PC-9 (cell line): ENCODE results near the gene GANAB. TPM values are rescaled to one million over a fixed set of nuclear protein-coding genes. Genes with fewer than 3 reads are reported as not detected.

Source experiments
- BruUV-seq: library from RNA; stranded (reverse); fragments of 400-500 nt; replicated peaks from 2 replicates; lab custom pipeline; 2021; lab: Mats Ljungman, UMichigan
- CTCF ChIA-PET: fragments of 300-600 bp; sonication (Branson Sonifier 250); formaldehyde crosslinking; loops from one replicate; lab custom pipeline; 2022; ENCODE audit warnings: antibody characterized with exemption; lab: Charles Lee
- POLR2A ChIA-PET: fragments of 300-600 bp; sonication (Branson Sonifier 250); formaldehyde crosslinking; loops from one replicate; lab custom pipeline; 2022; ENCODE audit warnings: antibody characterized with exemption; ENCODE audit not compliant: unreplicated experiment; lab: Charles Lee
- DNase-seq, 2 experiments: peaks; one replicate each; pipeline versions ENCODE4 v3.0.0 to v3.0.0-alpha.2; 2015 to 2022; ENCODE audit warnings: mixed read lengths in 1 of 2
- H2AFZ ChIP-seq: fragments of 200-600 bp; sonication (generic); 2 replicates; pipeline ENCODE4 v1.8.1; 2017; ENCODE audit warnings: antibody characterized with exemption
- H3F3A ChIP-seq: fragments of 200-600 bp; sonication (generic); 2 replicates; pipeline ENCODE4 v1.8.1; 2017; ENCODE audit warnings: antibody characterized with exemption, mild to moderate bottlenecking, low read depth; ENCODE audit not compliant: insufficient read depth
- H3K27ac ChIP-seq: fragments of 200-600 bp; sonication (generic); 2 replicates; pipeline ENCODE4 v1.6.1; 2016; ENCODE audit warnings: mixed run types
- H3K27me3 ChIP-seq: fragments of 200-600 bp; sonication (generic); 2 replicates; pipeline ENCODE4 v1.6.1; 2016; ENCODE audit warnings: low read depth, mixed run types; ENCODE audit not compliant: insufficient read depth
- H3K36me3 ChIP-seq: fragments of 200-600 bp; sonication (generic); 2 replicates; pipeline ENCODE4 v1.6.1; 2016; ENCODE audit warnings: low read depth, mixed run types
- H3K4me1 ChIP-seq: fragments of 200-600 bp; sonication (generic); replicated peaks from 2 replicates; pipeline ENCODE4 v1.6.1; 2016; ENCODE audit warnings: mixed run types; ENCODE audit not compliant: insufficient read depth
- H3K4me2 ChIP-seq: fragments of 200-600 bp; sonication (generic); 2 replicates; pipeline ENCODE4 v1.6.1; 2017; ENCODE audit warnings: mixed run types
- H3K4me3 ChIP-seq: fragments of 200-600 bp; sonication (generic); 2 replicates; pipeline ENCODE4 v1.6.1; 2016; ENCODE audit warnings: mixed run types
- H3K79me2 ChIP-seq: fragments of 200-600 bp; sonication (generic); 2 replicates; pipeline ENCODE4 v1.6.1; 2017; ENCODE audit warnings: low read depth, mixed run types
- H3K9me2 ChIP-seq: fragments of 200-600 bp; sonication (generic); 2 replicates; pipeline ENCODE4 v1.8.1; 2017; ENCODE audit warnings: mild to moderate bottlenecking; ENCODE audit not compliant: insufficient read depth
- H3K9me3 ChIP-seq: fragments of 200-600 bp; sonication (generic); 2 replicates; pipeline ENCODE4 v1.8.1; 2016; ENCODE audit warnings: low read depth; ENCODE audit not compliant: insufficient read depth
- H4K20me1 ChIP-seq: fragments of 200-600 bp; sonication (generic); 2 replicates; pipeline ENCODE4 v1.8.1; 2017; ENCODE audit not compliant: insufficient read depth
- CTCF ChIP-seq: fragments of 200-600 bp; sonication (generic); conservative IDR thresholded peaks from 2 replicates; pipeline ENCODE4 v1.6.1; 2017; ENCODE audit warnings: mixed run types, antibody characterized with exemption, mild to moderate bottlenecking, moderate library complexity
- EZH2 ChIP-seq: fragments of 200-600 bp; sonication (generic); IDR thresholded peaks from 2 replicates; pipeline ENCODE4 v1.8.0; 2017; ENCODE audit warnings: antibody characterized with exemption, low read depth
- intact Hi-C: fragments of 100-400 bp; cut with micrococcal nuclease; formaldehyde crosslinking; loops from one replicate; pipeline ENCODE4 v1.10.0; 2022; ENCODE audit not compliant: unreplicated experiment
- total RNA-seq: library from RNA; stranded (reverse); gene quantifications from 2 replicates; pipeline ENCODE4 v1.2.3, GENCODE V29; 2021

Gene GANAB
- total RNA-seq, 1 experiment from 2014 or later: 478 TPM

GRCh38 chr11:62649486-62649885 lies 3.1 kb upstream of the GANAB start:
- CTCF ChIA-PET: no interaction called here

GRCh38 chr11:62648967-62649364 lies 2.6 kb upstream of the GANAB start:
- no peak overlapping the region for H3K4me2 ChIP-seq
- H3K9me3 ChIP-seq: no peaks in the 10 kb centered on the region
- no peaks in the 10 kb centered on the region for H3K9me2 ChIP-seq
- no peak overlapping the region for H2AFZ ChIP-seq
- H3K4me1 ChIP-seq: peaks cover 30% of the 10 kb centered on the region
- H3K36me3 ChIP-seq: peaks cover 6% of the 10 kb centered on the region; the same call in 1 of the 2 replicates
- no TSS peak for BruUV-seq
- ChIA-PET POLR2A (interaction anchor here (0.6 kb wide), 1 partner anchor 26 kb away, joined by 3 read pairs; no protein-coding TSS in a partner anchor), CTCF (no interaction called here)
- H3K27ac ChIP-seq: no peak overlapping the region
- no peak for TF ChIP-seq EZH2
- TF ChIP-seq CTCF: no peak
- peaks cover 23% of the 10 kb centered on the region for H3F3A ChIP-seq
- peaks cover 53% of the 10 kb centered on the region for H3K79me2 ChIP-seq
- intact Hi-C loops: loop anchor here (5.0 kb wide), 1 partner anchor 37 kb away; the partner anchor contains the start of genes EML3 and ROM1
- DNase-seq: no peak
- H3K4me3 ChIP-seq: no peak overlapping the region
- H4K20me1 ChIP-seq: peaks cover under 1% of the 10 kb centered on the region; the same call in 1 of the 2 replicates
- H3K27me3 ChIP-seq: no peaks in the 10 kb centered on the region

More at GRCh38 chr11:62649486-62649885, 3.1 kb upstream of the GANAB start:
- Histone ChIP-seq H3K27ac (no peak overlapping the region), H3K27me3 (no peaks in the 10 kb centered on the region), H3F3A (peaks cover 28% of the 10 kb centered on the region), H3K79me2 (peaks cover 48% of the 10 kb centered on the region), H2AFZ (no peak overlapping the region), H3K4me2 (no peak overlapping the region), H4K20me1 (no peaks in the 10 kb centered on the region; the same call in 1 of the 2 replicates), H3K9me3 (no peaks in the 10 kb centered on the region), H3K4me3 (no peak overlapping the region), H3K9me2 (no peaks in the 10 kb centered on the region), H3K36me3 (0 out of 2 replicates have a peak, but pooled peaks cover 4% of the 10 kb centered on the region), H3K4me1 (peaks cover 30% of the 10 kb centered on the region)
- BruUV-seq: no TSS peak
- TF ChIP-seq CTCF (no peak), EZH2 (no peak)
- no peak for DNase-seq
- intact Hi-C loops: loop anchor here (5.0 kb wide), 1 partner anchor 37 kb away; the partner anchor contains the start of genes EML3 and ROM1
- POLR2A ChIA-PET: interaction anchor here (0.6 to 0.7 kb wide), 2 partner anchors 25 to 191 kb away, joined by 3 to 4 read pairs; no protein-coding TSS in a partner anchor

GRCh38 chr11:62648185-62648966 lies 2.0 kb upstream of the GANAB start:
- CTCF ChIA-PET: no interaction called here

More at GRCh38 chr11:62648185-62648966, 2.0 kb upstream of the GANAB start:
- Histone ChIP-seq H2AFZ (no peak overlapping the region), H3K79me2 (peaks cover 59% of the 10 kb centered on the region), H3K36me3 (peaks cover 12% of the 10 kb centered on the region), H3K9me2 (no peaks in the 10 kb centered on the region), H3K9me3 (no peaks in the 10 kb centered on the region), H3K4me3 (no peak overlapping the region), H3K27me3 (no peaks in the 10 kb centered on the region), H3K4me2 (no peak overlapping the region), H3K27ac (no peak overlapping the region), H4K20me1 (peaks cover 5% of the 10 kb centered on the region; the same call in 1 of the 2 replicates), H3K4me1 (peaks cover 27% of the 10 kb centered on the region), H3F3A (peaks cover 22% of the 10 kb centered on the region)
- intact Hi-C loops: loop anchor here (5.0 kb wide), 1 partner anchor 36 kb away; the partner anchor contains the start of genes EML3 and ROM1
- no TSS peak for BruUV-seq
- no peak for TF ChIP-seq CTCF
- no peak for TF ChIP-seq EZH2
- DNase-seq: no peak
- POLR2A ChIA-PET: no interaction called here
